Measurements from ENCODE around the gene SV2C. TPM values are rescaled to one million over a fixed set of nuclear protein-coding genes. Genes with fewer than 3 reads are reported as not detected.

Gene SV2C
- polyA plus RNA-seq, 3 donors: 0.01 to 0.02 TPM; not detected in 1

DNA sequence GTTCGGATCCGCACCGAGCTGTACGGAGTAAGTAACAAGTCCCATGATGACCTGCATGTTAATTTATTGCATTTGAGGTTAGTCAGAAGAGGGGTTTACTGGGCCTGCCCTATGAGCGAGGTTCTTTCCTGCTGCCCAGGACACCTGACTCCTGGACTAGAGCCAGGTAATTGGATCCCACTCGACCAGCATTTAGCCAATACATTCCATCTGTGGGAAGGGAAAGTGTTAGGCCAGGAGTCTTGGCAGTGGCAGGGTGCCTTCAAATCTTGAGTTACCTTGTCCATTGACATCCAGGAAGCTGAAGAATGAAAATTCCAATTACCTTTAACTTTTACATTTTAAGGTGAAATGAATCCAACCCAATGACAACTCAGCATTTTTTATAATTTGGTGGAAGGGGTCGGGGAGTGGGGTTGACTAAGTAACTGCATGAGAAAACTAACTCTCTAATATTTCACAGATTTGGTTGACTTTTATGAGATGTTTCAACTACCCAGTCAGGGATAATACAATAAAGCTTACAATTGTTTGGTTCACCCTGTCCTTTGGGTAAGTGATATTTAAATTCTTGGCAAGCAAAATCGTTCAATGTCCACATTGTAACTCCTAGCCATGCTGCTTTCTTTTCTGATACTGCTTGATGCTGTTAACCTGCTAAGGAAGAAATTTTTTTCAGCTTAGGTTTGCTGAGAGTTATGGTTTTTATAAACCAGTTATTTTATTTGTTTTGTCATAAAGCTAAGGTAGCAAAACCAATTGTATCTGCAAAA, 208.3 kb downstream of the SV2C start:
- H3K4me2 ChIP-seq (replicated peaks; ENCODE audit: extremely low read depth, low read length, poor library complexity, severe bottlenecking): no peak overlapping the region
- no peak overlapping the region for H3K4me3 ChIP-seq (replicated peaks in 1 of 3; ENCODE audit: low read depth in 2 of 3, low read length in 3 of 3)
- 94% methylated on average over 5 of the region's 8 CpGs for WGBS (ENCODE audit: insufficient coverage)
- no peaks in the 10 kb centered on the region for H3K79me2 ChIP-seq (ENCODE audit: insufficient read depth, low read length)
- no peaks in the 10 kb centered on the region for H4K20me1 ChIP-seq (ENCODE audit: insufficient read depth, low read length)
- no peak for TF ChIP-seq CTCF (IDR thresholded peaks at IDR 0.05)
- Mint-ChIP-seq H3K36me3 (peaks cover 3 to 4% of the 10 kb centered on the region in 2 donors), H3K9me3 (peaks cover 0 to 4% (median 3%) of the 10 kb centered on the region in 7 donors), H3K4me3 (no peak overlapping the region), H3K27me3 (ENCODE audit: low read depth in 3 of 3) (no peaks in the 10 kb centered on the region), H3K4me1 (peaks cover 42% of the 10 kb centered on the region), H3K27ac (peak overlapping the region in 6 of 7 donors; percentile 84 to 94 (median 91))
- DNase-seq: no peak
- H3K27me3 ChIP-seq (ENCODE audit: control insufficient read depth in 2 of 2, insufficient read depth in 2 of 2, low read length in 2 of 2): no peaks in the 10 kb centered on the region
- H3K36me3 ChIP-seq (replicated peaks in 1 of 2; ENCODE audit: control insufficient read depth in 1 of 2, insufficient read depth in 2 of 2, low read length in 2 of 2): no peaks in the 10 kb centered on the region
- no peak overlapping the region for H3K9ac ChIP-seq (ENCODE audit: insufficient read depth, low read length, poor library complexity, severe bottlenecking)
- H3K27ac ChIP-seq (ENCODE audit: low read depth in 1 of 2, low read length in 2 of 2): peak overlapping the region; percentile 19 to 80
- no peak overlapping the region for H2AFZ ChIP-seq (ENCODE audit: insufficient read depth, low read depth, low read length, poor library complexity, severe bottlenecking)
- H3K9me3 ChIP-seq (replicated peaks in 1 of 2; ENCODE audit: control insufficient read depth in 1 of 2, insufficient read depth in 1 of 2, low read length in 2 of 2): peaks cover 0 to 3% of the 10 kb centered on the region in 2 donors
- H3K4me1 ChIP-seq (ENCODE audit: control insufficient read depth in 1 of 2, insufficient read depth in 2 of 2, low read length in 2 of 2): peaks cover 39 to 40% of the 10 kb centered on the region in 2 donors
- intact Hi-C loops (cut with micrococcal nuclease): loop anchor here in 1 of 2 donors (10.0 kb wide), 1 partner anchor 113 kb away; the partner anchor contains the start of gene IQGAP2

DNA sequence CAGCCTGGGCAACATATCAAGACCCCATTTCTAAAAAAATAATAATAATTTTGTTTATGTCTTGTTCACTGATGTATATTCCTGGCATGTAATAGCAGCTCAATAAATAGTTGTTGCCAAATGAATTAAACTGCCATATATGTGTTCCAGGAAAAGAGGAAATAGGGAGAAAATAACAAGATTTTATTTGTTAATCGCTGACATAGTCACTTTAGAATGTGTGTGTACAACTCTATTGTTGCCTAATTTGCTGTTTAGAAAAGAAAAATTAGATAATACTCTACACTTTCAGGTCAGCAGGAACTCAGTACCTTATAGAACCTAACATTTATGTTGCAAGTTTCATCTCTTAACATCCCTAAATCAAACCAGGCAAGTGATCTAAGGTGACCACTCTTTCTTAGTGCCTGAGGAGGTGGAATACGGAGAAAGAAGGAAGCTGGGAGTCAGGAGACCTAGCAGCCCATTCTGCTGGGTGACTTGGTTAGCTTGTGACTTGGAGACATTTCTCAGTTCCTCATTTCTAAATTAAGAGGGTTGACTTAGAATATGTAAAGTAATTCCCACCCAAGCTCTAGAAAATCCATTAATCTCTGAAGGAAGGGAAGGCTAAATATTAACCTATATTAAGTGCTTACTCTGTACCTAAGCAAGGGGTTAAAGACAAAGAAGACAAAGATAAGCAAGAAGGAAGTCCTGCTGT, 209.6 kb downstream of the SV2C start:
- H3K9me3 Mint-ChIP-seq: no peaks in the 10 kb centered on the region
- intact Hi-C loops (cut with micrococcal nuclease): loop anchor here in 1 of 2 donors (10.0 kb wide), 1 partner anchor 112 kb away; the partner anchor contains the start of gene IQGAP2
- WGBS (ENCODE audit: insufficient coverage): no CpG with 5 or more reads among the region's 2 CpGs

More for the DNA sequence above, 209.6 kb downstream of the SV2C start:
- Histone ChIP-seq H3K9me3 (replicated peaks in 1 of 2; ENCODE audit: control insufficient read depth in 1 of 2, insufficient read depth in 1 of 2, low read length in 2 of 2) (no peaks in the 10 kb centered on the region), H3K27me3 (ENCODE audit: control insufficient read depth in 2 of 2, insufficient read depth in 2 of 2, low read length in 2 of 2) (no peaks in the 10 kb centered on the region), H3K4me3 (replicated peaks in 1 of 3; ENCODE audit: low read depth in 2 of 3, low read length in 3 of 3) (peak overlapping the region in 1 of 3 experiments; percentile 34), H3K27ac (ENCODE audit: low read depth in 1 of 2, low read length in 2 of 2) (peak overlapping the region; percentile 19 to 80), H4K20me1 (ENCODE audit: insufficient read depth, low read length) (no peaks in the 10 kb centered on the region), H3K36me3 (replicated peaks in 1 of 2; ENCODE audit: control insufficient read depth in 1 of 2, insufficient read depth in 2 of 2, low read length in 2 of 2) (no peaks in the 10 kb centered on the region), H3K9ac (ENCODE audit: insufficient read depth, low read length, poor library complexity, severe bottlenecking) (no peak overlapping the region), H3K79me2 (ENCODE audit: insufficient read depth, low read length) (no peaks in the 10 kb centered on the region), H3K4me1 (ENCODE audit: control insufficient read depth in 1 of 2, insufficient read depth in 2 of 2, low read length in 2 of 2) (peaks cover 39 to 40% of the 10 kb centered on the region in 2 donors), H3K4me2 (replicated peaks; ENCODE audit: extremely low read depth, low read length, poor library complexity, severe bottlenecking) (peak overlapping the region; percentile 59), H2AFZ (ENCODE audit: insufficient read depth, low read depth, low read length, poor library complexity, severe bottlenecking) (no peak overlapping the region)
- H3K4me1 Mint-ChIP-seq: peaks cover 39% of the 10 kb centered on the region
- peak overlapping the region in 1 of 2 donors; percentile 12 for H3K4me3 Mint-ChIP-seq
- peak; percentile 78 to 91 (median 91) for DNase-seq
- H3K36me3 Mint-ChIP-seq: peaks cover 3 to 4% of the 10 kb centered on the region in 2 donors
- peak overlapping the region; percentile 84 to 94 (median 91) for H3K27ac Mint-ChIP-seq
- no peaks in the 10 kb centered on the region for H3K27me3 Mint-ChIP-seq (ENCODE audit: low read depth in 3 of 3)
- no peak for TF ChIP-seq CTCF (IDR thresholded peaks at IDR 0.05)

All from CD14-positive monocyte (primary cell).